H1 (cell line): ENCODE measurements around the gene FCER2. TPM values are rescaled to one million over a fixed set of nuclear protein-coding genes. Genes with fewer than 3 reads are reported as not detected.
A peak's percentile ranks its signal among the peaks of the same experiment; 100 is the strongest.

Experiments used
- CTCF ChIA-PET: fragments of 300-600 bp; sonication (Branson Sonifier 250); formaldehyde crosslinking; loops from one replicate; lab custom pipeline; 2021; ENCODE audit not compliant: partially characterized antibody; lab: Charles Lee
- POLR2A ChIA-PET: fragments of 300-600 bp; sonication (Branson Sonifier 250); formaldehyde crosslinking; loops from one replicate; lab custom pipeline; 2021; ENCODE audit warnings: inconsistent platforms; ENCODE audit not compliant: partially characterized antibody; lab: Charles Lee
- DNase-seq, 2 experiments: peaks; one replicate each; pipeline versions ENCODE4 v3.0.0 to v3.0.0-alpha.2; 2010 to 2022; ENCODE audit warnings: low spot score in 2 of 2, low read depth in 1 of 2, mixed read lengths in 1 of 2
- FAIRE-seq: peaks from 2 replicates; lab custom pipeline; 2011; peaks lifted over from hg19 to GRCh38; lab: Jason Lieb, UNC
- H2AFZ ChIP-seq: 2 replicates; pipeline ENCODE4 v1.8.1; 2012; ENCODE audit warnings: low read length, inconsistent platforms
- H2AK5ac ChIP-seq: 2 replicates; pipeline ENCODE4 v1.6.1; 2013; ENCODE audit warnings: low read depth, low read length
- H2BK120ac ChIP-seq: replicated peaks from 2 replicates; pipeline ENCODE3; 2013; ENCODE audit warnings: low read depth, low read length, inconsistent platforms
- H2BK12ac ChIP-seq: 2 replicates; pipeline ENCODE4 v1.6.1; 2013; ENCODE audit warnings: low read depth, low read length
- H2BK15ac ChIP-seq: 2 replicates; pipeline ENCODE4 v1.6.1; 2013; ENCODE audit warnings: low read length
- H2BK20ac ChIP-seq: 2 replicates; pipeline ENCODE4 v1.6.1; 2013; ENCODE audit warnings: low read length
- H2BK5ac ChIP-seq: 2 replicates; pipeline ENCODE4 v1.6.1; 2013; ENCODE audit warnings: low read depth, low read length
- H3K14ac ChIP-seq: 2 replicates; pipeline ENCODE4 v1.6.1; 2013; ENCODE audit warnings: inconsistent platforms; ENCODE audit not compliant: insufficient read length
- H3K18ac ChIP-seq: 2 replicates; pipeline ENCODE4 v1.6.1; 2013; ENCODE audit warnings: low read length; ENCODE audit errors: extremely low read depth
- H3K23ac ChIP-seq: 2 replicates; pipeline ENCODE4 v1.6.1; 2013; ENCODE audit warnings: inconsistent platforms; ENCODE audit not compliant: insufficient read length
- H3K23me2 ChIP-seq: 2 replicates; pipeline ENCODE4 v1.6.1; 2013; ENCODE audit warnings: low read depth, low read length
- H3K27ac ChIP-seq: 2 replicates; pipeline ENCODE4 v1.6.1; 2011; ENCODE audit warnings: low read depth, low read length, inconsistent platforms
- H3K27me3 ChIP-seq, 4 experiments: replicated peaks in 1 of 4; 1 replicate in 1 of 4; 2 replicates in 3 of 4; pipeline versions ENCODE4 v1.6.1 to v1.8.1; 2011 to 2013; ENCODE audit warnings: low read length in 3 of 4, mild to moderate bottlenecking in 3 of 4, inconsistent platforms in 2 of 4, mixed read lengths in 2 of 4, moderate library complexity in 1 of 4; ENCODE audit not compliant: control insufficient read depth in 3 of 4, insufficient read depth in 3 of 4; ENCODE audit errors: extremely low read depth in 1 of 4
- H3K36me3 ChIP-seq, 4 experiments: 2 replicates each; pipeline versions ENCODE4 v1.6.1 to v1.8.1; 2011 to 2013; ENCODE audit warnings: mild to moderate bottlenecking in 4 of 4, low read length in 3 of 4, moderate library complexity in 2 of 4, control low read depth in 1 of 4, inconsistent platforms in 1 of 4; ENCODE audit not compliant: insufficient read depth in 4 of 4, control insufficient read depth in 2 of 4
- H3K4ac ChIP-seq: replicated peaks from 2 replicates; pipeline ENCODE3; 2013; ENCODE audit warnings: low read length, low read depth, mixed read lengths, inconsistent platforms; ENCODE audit not compliant: insufficient read length
- H3K4me1 ChIP-seq, 4 experiments: replicated peaks in 1 of 4; 1 replicate in 1 of 4; 2 replicates in 3 of 4; pipeline versions ENCODE4 v1.6.1 to v1.8.1; 2011 to 2013; ENCODE audit warnings: low read length in 3 of 4, inconsistent platforms in 2 of 4, mixed read lengths in 1 of 4; ENCODE audit not compliant: insufficient read depth in 4 of 4, control insufficient read depth in 3 of 4
- H3K4me2 ChIP-seq, 2 experiments: 2 replicates each; pipeline versions ENCODE4 v1.6.1 to v1.8.1; 2011 to 2013; ENCODE audit warnings: low read depth in 2 of 2, low read length in 2 of 2, control low read depth in 1 of 2, inconsistent platforms in 1 of 2, mild to moderate bottlenecking in 1 of 2; ENCODE audit not compliant: insufficient read depth in 1 of 2
- H3K4me3 ChIP-seq, 4 experiments: fragments of 200-600, 300-600 bp in 1 of 4; sonication (generic), shearing (Covaris generic), sonication (Bioruptor Twin) in 1 of 4; 2 replicates each; pipeline versions ENCODE4 v1.5.1 to v1.8.1; 2011 to 2016; ENCODE audit warnings: low read length in 4 of 4, low read depth in 3 of 4, control low read depth in 2 of 4, inconsistent platforms in 2 of 4, mild to moderate bottlenecking in 2 of 4, mixed read lengths in 1 of 4, moderate library complexity in 1 of 4; ENCODE audit not compliant: insufficient read depth in 2 of 4; ENCODE audit errors: extremely low read depth in 1 of 4
- H3K56ac ChIP-seq: replicated peaks from 2 replicates; pipeline ENCODE3; 2013; ENCODE audit warnings: low read depth, mild to moderate bottlenecking, mixed read lengths, low read length, inconsistent platforms; ENCODE audit not compliant: insufficient read length
- H3K79me1 ChIP-seq: 2 replicates; pipeline ENCODE4 v1.6.1; 2013; ENCODE audit warnings: low read depth, low read length, control low read depth
- H3K79me2 ChIP-seq, 2 experiments: 2 replicates each; pipeline versions ENCODE4 v1.6.1 to v1.8.1; 2012 to 2013; ENCODE audit warnings: low read length in 2 of 2, mild to moderate bottlenecking in 2 of 2, inconsistent platforms in 1 of 2; ENCODE audit not compliant: insufficient read depth in 2 of 2, control insufficient read depth in 1 of 2
- H3K9ac ChIP-seq, 4 experiments: replicated peaks in 1 of 4; 1 replicate in 1 of 4; 2 replicates in 3 of 4; pipeline versions ENCODE4 v1.6.1 to v1.8.1; 2011 to 2013; ENCODE audit warnings: low read depth in 3 of 4, low read length in 3 of 4, control low read depth in 2 of 4, mild to moderate bottlenecking in 2 of 4, moderate library complexity in 2 of 4, inconsistent platforms in 1 of 4; ENCODE audit errors: extremely low read depth in 1 of 4
- H3K9me3 ChIP-seq, 2 experiments: 2 replicates each; pipeline versions ENCODE4 v1.6.1 to v1.8.1; 2012 to 2013; ENCODE audit warnings: mild to moderate bottlenecking in 2 of 2, moderate library complexity in 2 of 2, control low read depth in 1 of 2, inconsistent platforms in 1 of 2, low read depth in 1 of 2, low read length in 1 of 2, mixed read lengths in 1 of 2; ENCODE audit not compliant: insufficient read depth in 2 of 2
- H4K20me1 ChIP-seq, 2 experiments: replicated peaks in 1 of 2; 2 replicates each; pipeline versions ENCODE3 to v1.8.1; 2011 to 2013; ENCODE audit warnings: inconsistent platforms in 2 of 2, low read length in 2 of 2, mild to moderate bottlenecking in 1 of 2; ENCODE audit not compliant: insufficient read depth in 2 of 2, control insufficient read depth in 1 of 2
- H4K5ac ChIP-seq: 2 replicates; pipeline ENCODE4 v1.6.1; 2013; ENCODE audit warnings: low read length, low read depth, mixed read lengths, inconsistent platforms; ENCODE audit not compliant: insufficient read length
- H4K8ac ChIP-seq: 2 replicates; pipeline ENCODE4 v1.8.0; 2013; ENCODE audit warnings: mild to moderate bottlenecking, moderate library complexity, low read length, inconsistent platforms; ENCODE audit not compliant: insufficient read depth; ENCODE audit errors: extremely low read depth
- H4K91ac ChIP-seq: replicated peaks from 2 replicates; pipeline ENCODE3; 2013; ENCODE audit warnings: low read length, mixed read lengths, inconsistent platforms; ENCODE audit not compliant: insufficient read length
- CHD2 ChIP-seq: IDR thresholded peaks from 2 replicates; pipeline ENCODE4 v1.6.1; 2012; ENCODE audit warnings: low read length, improper control_type of control experiment
- SIN3A ChIP-seq, 2 experiments: IDR thresholded peaks in 1 of 2; conservative IDR thresholded peaks in 1 of 2; 2 replicates each; pipeline ENCODE4 v1.6.1; 2011 to 2012; ENCODE audit warnings: low read length in 2 of 2, improper control_type of control experiment in 1 of 2, low read depth in 1 of 2, mild to moderate bottlenecking in 1 of 2
- SP1 ChIP-seq: IDR thresholded peaks from 2 replicates; pipeline ENCODE4 v1.6.1; 2011; ENCODE audit warnings: low read depth, low read length
- whole genome bisulfite sequencing, 2 experiments: shearing (Covaris generic) in 1 of 2; methylation state at CpG; one replicate each; pipeline versions ENCODE4 v1.1.6 to v1.1.7; 2013 to 2015; ENCODE audit warnings: low lambda C conversion rate in 2 of 2, mixed read lengths in 2 of 2, inconsistent platforms in 1 of 2, low coverage in 1 of 2, missing lambda C conversion rate in 1 of 2; ENCODE audit not compliant: insufficient replicate concordance in 2 of 2, insufficient coverage in 1 of 2, insufficient read length in 1 of 2; ENCODE audit errors: extremely low coverage in 1 of 2, missing lambda C conversion rate in 1 of 2; 5-methylcytosine and 5-hydroxymethylcytosine counted together
- polyA plus RNA-seq, 7 experiments: library from polyadenylated mRNA; depleted of rRNA in 3 of 7; stranded (reverse) in 5 of 7; unstranded in 2 of 7; fragments of >200 nt in 5 of 7; fragments of 200-250 nt in 2 of 7; gene quantifications; 1 replicate in 5 of 7; 2 replicates in 1 of 7; 4 replicates in 1 of 7; pipeline versions ENCODE4 v1.2.1 to v1.2.3, GENCODE V29; 2011 to 2013; ENCODE audit warnings: missing spikeins in 2 of 7, mixed read lengths in 2 of 7
- total RNA-seq: library from RNA; stranded (reverse); fragmentation: NEBNext Ultra II Directional; extraction: Animal tissue kit (Norgen Biotek cat#: 25700); gene quantifications from 2 replicates; pipeline ENCODE4 v1.2.1, GENCODE V29; 2021

FCER2 gene
- total and polyA plus RNA-seq, 2 of the 8 experiments (the other 6 are each of a cell fraction or from before 2014, with no cell fraction given) = 0.67 TPM; not detected in 1

- Histone ChIP-seq H3K4ac (no peak overlapping the region), H2BK15ac (no peak overlapping the region), H3K27me3 (peaks cover 0 to 4% (median 0%) of the 10 kb centered on the region in 4 experiments; a peak in 2 of 7 replicates), H4K20me1 (no peaks in the 10 kb centered on the region), H3K36me3 (no peaks in the 10 kb centered on the region), H3K14ac (no peak overlapping the region), H2BK20ac (no peak overlapping the region), H3K79me2 (no peaks in the 10 kb centered on the region), H3K27ac (no peak overlapping the region), H3K9me3 (no peaks in the 10 kb centered on the region), H4K91ac (no peak overlapping the region), H3K4me2 (no peak overlapping the region), H3K23me2 (no peaks in the 10 kb centered on the region), H2AK5ac (no peak overlapping the region), H4K8ac (no peak overlapping the region; the same call in 1 of the 2 replicates), H3K4me1 (no peaks in the 10 kb centered on the region), H2AFZ (no peak overlapping the region), H3K18ac (no peak overlapping the region), H3K9ac (no peak overlapping the region), H3K4me3 (no peak overlapping the region), H3K56ac (no peak overlapping the region), H2BK120ac (no peak overlapping the region), H3K23ac (no peak overlapping the region), H2BK5ac (no peak overlapping the region), H2BK12ac (no peak overlapping the region), H4K5ac (no peak overlapping the region), H3K79me1 (no peaks in the 10 kb centered on the region)
- no peak for DNase-seq
- FAIRE-seq = no peak
- POLR2A ChIA-PET = no interaction called here
- WGBS, 2 experiments = 78% methylated on average over 9 of the region's 9 CpGs; no CpG with 5 or more reads in 1 of the 2 experiments
- TF ChIP-seq CHD2 = no peak
- 0 out of 2 replicates have a peak, but pooled peaks have one; percentile 49 for TF ChIP-seq SP1
- TF ChIP-seq SIN3A (conservative IDR thresholded peaks at IDR 0.05 in 1 of 2, IDR thresholded peaks at IDR 0.05 in 1 of 2; ENCODE audit: low read depth in 1 of 2, low read length in 2 of 2) = no peak
- CTCF ChIA-PET = interaction anchor here (1.1 to 1.9 kb wide), 4 partner anchors 17 to 141 kb away, joined by 3 to 7 read pairs (median 4); partner anchors contain the start of gene PCP2
Measured at GRCh38 chr19:7658219-7658686, 43.7 kb downstream of the FCER2 start.
